OCI-M2 (cell line): Measurements from ENCODE around the gene CFAP251.

Experiments used
- DNase-seq: peaks from one replicate; lab custom pipeline; 2025; ENCODE audit not compliant: unreplicated experiment; lab: John Stamatoyannopoulos, UW

Gene CFAP251

DNA sequence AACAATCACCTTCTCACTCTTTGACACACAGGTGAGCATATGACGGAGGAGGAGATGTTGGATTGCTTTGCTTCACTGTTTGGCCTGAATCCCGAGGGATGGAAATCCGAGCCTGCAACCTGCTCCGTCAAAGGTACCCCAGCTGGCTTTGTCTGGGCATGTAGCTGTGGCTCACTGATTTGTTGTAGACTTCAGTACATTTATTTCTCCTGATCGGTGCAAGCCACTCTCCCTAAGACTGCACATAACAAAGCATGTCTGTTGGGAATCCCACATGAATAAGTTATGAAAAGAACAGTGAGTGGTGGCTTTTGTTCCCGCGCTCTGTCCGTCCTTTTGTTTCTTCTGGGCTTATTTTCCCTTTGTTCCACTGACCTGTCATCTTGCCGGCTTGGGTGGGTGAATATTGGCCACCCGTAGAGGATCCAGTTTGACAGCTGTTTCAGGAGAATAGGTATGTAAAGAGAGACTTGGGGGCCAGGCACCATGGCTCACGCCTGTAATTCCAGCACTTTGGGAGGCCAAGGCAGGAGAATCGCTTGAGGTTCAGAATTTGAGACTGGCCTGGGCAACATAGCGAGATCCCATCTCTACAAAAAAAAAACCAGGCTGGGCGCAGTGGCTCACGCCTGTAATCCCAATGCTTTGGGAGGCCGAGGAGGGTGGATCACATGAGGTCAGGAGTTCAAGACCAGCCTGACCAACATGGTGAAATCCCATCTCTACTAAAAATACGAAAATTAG lies 83.2 kb downstream of the CFAP251 start:
- DNase-seq = no peak

DNA sequence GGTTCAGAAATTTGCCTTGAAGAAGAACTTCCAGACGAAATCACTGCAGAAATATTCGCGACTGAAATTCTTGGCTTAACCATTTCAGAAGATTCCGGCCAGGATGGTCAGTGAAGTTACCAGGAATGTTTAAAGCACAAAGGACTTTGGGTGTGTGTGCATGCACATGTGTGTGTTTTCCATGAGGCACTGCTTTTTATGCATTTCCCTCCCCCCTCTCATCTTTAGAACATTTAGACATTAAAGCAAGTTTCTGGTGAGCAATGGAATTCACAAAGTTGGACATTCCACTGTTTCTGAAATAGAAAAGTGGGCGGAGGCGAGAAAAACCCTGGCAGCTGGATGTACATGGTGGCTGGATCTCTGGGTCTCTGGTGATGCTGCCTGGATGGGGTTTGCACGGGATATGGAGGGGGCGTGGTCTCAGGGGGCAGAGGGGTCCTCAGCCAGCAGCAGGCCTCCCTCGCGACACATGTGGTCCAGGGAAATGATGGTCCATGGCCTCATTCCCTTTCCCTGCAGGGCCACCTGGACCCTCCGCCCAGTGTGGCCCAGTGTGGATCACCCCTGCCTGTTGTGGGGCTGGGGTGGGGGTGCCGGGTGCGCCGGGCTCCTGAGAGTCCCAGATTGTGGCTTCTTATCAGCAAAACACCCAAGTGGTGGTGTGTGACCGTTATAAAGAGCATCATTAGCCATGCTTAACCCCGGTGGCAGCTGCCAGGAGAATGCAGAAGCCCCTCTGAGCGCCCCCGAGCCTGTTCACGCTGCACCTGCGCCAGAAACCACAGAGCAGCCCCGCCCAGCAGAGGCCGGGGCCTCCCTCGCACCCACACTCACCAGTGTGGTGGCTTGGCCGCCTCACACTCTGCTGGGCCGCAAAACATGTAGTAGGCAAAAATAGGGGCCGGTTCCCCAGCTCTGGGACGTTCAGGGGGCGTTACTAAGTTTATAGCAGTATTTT lies 85.5 kb downstream of the CFAP251 start:
- DNase-seq = no peak

DNA sequence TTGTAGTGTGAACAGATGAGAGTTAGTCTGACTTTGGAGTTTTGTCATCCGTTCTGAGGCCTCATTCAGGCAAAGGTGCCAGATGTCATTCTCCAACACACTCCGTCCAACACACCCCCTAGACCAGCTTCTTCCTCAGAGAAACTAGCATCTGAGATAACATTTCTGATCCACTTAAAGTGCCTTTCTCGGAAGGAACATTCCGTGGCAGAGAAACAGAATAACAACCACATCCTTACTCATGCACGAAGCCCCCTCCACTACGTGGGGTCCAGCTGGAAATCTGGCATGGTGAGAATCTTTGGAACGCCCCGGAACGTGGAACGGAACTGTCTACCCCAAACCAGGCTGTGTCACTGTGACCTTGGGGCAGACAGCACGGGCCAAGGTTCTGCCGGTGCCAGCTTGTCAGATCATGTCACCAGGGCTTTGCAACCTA lies 86.3 kb downstream of the CFAP251 start:
- DNase-seq = no peak

DNA sequence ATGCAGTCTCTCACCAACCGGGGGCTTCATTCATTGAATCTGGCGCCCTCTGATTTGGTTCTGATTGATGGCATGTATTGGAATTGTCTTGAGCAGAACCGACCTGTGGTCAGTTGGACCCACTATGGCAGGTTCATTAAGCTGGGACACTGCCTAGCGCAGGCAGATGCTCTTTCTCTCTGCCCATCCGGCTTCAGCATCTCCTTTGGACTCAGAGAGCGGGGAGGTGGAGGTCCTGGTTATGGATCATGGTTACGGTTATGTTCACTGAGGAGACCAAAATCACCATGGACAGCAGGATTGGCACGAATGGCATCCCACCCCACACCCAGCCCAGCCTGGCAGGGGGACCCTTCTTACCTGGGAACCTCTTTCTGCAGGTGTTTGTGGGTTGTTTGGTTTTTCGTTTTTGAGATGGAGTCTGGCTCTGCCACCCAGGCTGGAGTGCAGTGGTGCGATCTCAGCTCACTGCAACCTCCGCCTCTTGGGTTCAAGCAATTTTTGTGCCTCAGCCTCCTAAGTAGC lies 86.9 kb downstream of the CFAP251 start:
- no peak for DNase-seq

DNA sequence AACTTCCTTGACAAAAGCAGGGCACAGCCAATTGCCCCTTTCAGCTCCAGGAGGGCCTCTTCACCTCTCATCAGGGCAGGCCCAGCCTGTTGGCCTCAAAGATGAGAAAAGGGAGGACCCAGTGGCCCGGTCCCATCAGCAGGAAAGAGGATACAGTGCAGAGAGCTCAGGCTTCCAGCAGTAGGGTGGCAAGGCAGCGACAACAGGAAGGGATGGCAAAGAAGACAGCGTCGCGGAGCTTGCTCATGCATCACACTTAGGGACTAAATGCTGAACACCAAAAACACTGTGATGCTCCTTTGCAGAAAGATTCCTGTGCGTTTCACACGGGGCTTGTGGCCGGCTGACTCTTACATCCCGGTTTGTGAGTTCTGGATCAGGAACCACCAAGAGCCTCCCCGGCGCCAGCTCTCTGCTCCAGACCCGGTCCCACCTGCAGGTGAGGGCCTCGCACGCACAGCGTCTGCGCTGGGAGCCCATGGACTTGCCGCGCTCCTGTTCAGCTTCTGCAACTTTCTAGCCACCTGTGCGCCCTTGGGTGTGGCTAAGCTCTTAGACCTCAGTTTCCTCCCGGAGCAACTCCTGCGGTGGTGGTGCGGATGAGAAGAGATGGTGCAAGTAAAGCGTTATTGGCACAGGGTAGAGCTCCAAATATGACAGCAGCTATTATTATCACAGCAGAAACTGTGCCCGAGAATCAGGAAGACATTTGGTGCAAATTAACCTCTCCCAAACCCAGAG lies 88.0 kb downstream of the CFAP251 start:
- no peak for DNase-seq

DNA sequence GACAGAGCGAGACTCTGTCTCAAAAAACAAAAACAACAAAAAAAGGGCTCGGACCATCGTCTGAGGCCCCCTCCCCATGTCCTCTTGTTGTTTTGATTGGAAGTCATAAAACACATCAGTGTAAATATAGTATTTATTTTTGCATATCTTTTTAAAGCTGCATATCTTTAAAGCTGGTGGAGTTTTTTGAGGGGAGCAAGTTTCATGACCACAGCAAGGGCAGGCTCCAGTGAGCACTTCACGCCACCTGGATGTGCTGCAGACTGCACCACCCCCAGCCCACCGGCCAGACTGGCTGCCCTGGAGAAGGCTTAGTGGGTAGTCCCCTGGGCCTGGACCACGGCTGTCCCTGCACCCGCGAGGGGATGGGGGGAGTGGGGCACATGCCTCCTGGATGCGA lies 91.3 kb downstream of the CFAP251 start:
- no peak for DNase-seq

DNA sequence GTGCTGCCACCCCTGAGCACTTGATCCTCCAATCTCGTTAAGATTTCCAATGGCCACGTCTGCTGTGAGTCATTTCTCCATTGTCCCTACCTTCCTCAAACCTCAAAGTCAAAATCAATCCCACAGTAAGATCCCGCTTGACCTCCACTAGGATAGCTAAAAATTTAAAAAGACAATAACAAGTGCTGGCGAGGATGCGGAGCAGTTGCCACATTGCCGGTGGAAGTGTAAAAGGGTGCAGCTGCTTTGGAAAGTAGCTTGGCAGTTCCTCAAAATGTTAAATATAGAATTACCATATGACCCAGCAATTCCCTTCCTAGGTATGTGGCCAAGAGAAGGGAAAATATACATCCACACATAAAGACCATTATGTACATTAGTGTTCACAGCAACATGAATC lies 93.8 kb downstream of the CFAP251 start:
- DNase-seq = no peak

DNA sequence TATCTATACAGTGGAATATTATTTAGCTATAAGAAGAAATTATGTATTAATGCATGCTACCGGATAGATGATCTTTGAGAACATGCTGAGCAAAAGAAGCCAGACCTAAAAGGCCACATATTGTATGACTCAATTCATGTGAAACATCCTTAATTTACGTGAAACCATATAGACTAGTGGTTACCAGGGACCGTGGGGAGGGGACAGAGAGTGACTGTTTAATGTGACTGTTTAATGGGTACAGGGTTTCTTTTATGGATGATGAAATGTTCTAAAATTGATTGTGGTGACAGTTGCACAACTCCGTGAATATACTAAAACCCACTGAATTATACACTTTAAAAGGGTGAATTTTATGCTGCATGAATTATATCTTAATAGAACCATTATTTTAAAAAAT lies 94.7 kb downstream of the CFAP251 start:
- no peak for DNase-seq

DNA sequence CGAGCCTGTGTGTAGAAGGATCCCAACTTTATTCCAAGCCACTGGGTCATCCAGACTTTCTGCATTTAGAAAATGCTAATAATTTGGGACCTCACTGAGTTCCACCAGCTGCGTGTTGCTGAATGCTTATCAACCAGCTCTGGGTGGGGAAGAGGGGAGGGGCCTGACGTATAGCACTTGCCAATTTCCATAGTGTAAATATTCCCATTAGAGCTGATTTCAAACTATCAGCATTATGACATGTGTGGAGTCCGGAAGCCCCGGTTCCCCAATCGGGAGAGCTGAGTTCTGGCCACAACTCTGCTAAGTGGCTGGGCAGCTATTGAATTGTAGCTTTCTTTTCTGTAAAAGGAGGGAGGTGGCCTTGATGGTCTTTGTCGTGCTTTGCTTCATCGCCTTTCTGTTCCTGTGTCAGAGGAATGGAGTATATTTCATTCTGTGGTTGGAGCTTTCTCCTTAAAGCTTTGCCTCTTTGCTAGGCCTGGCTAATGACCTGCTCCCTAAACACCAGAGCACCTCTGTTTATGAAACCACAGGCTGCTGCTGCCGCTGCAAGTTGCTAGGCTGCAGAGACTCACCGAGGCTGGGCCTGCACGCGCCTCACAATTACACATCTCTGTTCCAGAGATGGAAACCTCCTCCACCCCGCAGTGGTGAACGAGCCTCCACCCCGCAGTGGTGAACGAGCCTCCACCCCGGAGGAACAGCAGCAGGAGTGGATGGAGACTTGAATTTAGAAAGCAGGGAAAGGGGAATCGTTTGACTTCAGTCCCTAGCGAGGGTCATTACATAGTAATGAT lies 95.6 kb downstream of the CFAP251 start:
- no peak for DNase-seq

DNA sequence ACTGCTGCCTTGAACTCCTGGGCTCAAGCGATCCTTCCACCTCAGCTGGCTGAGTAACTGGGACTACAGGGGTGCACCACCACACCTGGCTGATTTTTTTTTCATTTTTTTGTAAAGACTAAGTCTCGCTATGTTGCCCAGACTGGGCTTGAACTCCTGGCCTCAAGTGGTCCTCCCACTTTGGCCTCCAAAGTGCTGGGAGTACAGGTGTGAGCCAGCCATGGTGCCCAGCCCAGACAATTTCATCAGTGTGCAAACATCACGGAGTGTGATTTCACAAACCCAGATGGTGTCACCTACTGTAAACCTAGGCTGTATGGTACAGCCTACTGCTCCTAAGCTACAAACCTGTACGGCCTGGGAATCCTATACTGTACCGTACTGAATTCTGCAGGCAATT lies 96.4 kb downstream of the CFAP251 start:
- no peak for DNase-seq

DNA sequence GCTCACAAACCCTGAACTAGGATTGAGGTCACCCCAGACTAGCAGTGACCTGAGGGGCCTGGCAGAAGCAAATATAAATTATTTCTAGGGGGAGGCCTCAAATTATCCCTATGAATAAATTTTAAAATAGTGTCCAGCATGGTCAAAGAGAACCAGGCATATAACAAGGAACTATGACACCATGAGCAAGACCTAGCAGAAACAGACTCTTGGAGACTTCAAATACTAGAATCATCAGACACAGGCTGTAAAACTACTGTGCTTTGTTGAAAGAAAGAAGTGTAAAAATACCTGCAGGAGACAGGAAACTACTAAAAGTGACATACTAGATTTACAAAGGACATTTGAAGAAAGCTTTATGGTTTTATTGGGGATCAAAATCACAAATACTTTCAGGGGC lies 100.1 kb downstream of the CFAP251 start:
- no peak for DNase-seq

DNA sequence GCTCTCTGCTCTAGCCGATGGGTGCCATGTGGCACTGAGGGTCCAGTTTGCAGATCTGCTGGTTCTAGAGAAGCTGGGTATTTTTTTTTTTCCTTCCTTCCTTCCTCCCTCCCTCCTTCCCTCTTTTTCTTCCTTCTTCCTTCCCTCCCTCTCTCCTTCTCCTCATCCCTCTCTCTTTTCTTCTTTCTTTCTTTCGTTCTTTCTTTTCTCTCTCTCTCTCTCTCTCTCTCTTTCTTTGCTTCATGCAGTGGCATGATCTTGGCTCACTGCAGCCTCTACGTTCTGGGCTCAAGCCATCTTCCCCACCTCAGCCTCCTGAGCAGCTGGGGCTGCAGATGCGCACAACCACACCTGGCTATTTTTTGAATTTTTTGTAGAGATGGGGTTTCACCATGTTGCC lies 100.5 kb downstream of the CFAP251 start:
- no peak for DNase-seq

DNA sequence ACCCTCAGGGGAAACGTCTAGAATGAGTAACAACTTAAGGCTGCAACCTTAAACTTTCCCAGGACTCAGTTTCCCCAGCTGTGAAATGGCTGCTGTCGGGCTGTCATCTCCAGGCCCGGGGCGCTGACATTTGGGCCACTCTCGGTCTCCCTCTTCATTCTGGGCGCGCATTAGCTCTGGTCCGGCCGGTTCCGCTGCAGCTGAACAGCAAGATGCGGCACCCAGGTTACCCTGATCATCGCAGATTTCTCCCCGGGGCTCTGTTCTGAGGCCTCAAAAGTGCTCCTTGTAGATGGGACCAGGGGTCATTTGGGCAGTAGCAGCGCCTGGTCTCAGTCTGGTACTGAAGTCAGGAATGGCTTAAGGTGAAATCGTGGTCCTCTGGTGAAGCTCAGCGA lies 102.4 kb downstream of the CFAP251 start:
- no peak for DNase-seq

DNA sequence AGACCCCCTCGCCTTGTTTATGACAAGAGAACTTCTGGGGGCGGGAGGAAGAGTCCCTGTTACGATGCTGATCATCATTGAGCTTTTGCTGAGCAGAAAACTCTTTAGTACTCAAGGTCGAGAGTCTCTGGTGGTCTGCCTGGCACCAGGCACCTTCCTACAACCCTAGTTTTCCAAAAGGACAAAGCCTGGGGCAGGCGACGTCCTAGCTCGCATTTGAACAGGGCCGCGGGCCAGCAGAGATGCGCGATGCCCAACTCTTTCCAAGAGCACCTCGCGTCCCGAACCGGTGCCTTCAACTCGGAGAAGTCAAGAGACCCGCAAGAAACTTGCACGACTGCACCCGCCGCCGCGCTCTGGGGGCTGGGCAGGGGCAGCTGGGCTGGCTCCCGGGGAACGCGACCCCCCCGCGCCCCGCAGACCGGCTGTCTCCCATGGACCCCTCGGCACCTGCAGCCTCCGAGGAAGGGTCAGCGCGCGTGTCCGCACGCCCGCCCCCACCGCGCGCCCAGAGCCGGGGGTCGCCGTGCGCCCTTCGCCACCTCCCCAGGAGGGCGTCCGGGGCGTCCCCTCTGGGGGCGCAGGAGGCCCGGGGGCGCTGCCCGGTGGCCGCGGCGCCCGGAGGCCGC lies 102.9 kb downstream of the CFAP251 start:
- no peak for DNase-seq

DNA sequence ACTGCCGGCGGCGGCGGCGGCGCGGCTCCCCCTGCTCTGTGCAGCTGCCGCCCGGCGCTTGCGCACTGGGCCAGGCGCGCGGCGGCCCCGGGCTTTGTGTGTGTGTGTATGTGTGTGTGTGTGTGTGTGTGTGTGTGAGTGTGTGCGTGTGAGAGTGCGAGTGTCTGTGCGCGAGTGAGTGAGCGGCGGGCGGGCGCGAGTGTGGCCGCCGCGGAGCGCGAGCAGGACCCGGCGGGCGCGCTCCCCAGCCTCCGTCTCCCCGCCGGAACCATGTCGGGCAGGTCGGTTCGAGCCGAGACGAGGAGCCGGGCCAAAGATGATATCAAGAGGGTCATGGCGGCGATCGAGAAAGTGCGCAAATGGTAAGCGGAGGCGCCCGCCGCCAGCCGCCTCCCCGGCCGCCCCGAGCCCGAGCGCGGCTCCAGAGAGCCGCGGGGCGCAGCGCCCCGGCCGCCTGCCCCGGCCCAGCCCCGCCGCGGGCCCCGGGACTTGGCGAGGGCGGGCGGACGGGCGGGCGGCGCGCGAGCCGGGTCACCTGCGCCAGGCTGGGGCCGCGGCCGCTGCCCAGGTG lies 103.5 kb downstream of the CFAP251 start, which contains the start of gene BCL7A:
BCL7A (plus strand) TSS at position 63 of the 571 bp plus-strand sequence; CDS start at position 271, 208 bp downstream.
- no peak for DNase-seq

DNA sequence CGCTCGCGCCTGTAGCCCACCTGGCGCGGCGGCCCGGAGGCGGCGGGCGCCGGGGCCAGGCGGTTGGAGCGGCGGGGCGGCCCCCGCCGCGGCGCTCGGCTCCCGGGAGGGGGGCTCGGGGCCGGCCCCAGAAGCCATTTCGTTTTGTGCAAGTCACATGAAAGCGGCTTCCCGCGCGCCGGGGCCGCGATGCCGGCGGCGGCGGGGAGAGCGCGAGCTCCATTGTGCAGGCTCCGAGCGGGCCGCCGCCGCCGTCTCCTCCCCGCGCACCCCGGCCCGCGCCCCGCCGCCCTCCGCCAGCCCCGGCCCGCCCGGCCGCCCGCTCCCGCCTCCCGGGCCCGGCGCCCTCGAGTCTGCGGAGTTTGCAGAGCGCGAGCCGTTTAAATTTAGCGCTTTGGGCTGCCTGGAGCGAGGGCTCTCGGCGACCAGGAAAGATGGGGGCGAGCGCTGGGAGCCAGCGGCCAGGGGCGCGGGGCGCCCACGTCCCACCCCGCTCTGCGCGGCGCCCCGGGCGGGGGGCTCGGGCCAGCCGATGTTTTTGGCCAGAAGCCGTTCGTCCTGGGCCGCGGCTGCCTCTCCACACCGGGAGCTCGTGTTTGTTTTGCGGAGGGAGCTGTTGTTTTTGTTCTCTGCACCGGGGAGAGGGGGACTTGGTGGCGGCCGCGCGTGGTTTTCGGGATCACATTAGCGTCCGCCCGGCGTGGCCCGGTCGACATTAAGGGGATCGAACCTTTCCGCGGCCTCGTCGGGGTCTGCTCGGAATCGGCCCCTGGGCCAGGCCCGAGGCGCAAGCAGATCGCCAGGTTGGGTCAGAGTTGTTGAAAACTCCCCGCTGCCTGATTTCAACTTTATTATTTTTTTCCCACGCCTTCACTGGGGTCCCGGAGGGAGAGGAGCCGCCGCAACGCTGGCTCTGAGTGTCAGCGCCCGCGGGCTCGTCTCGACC lies 104.3 kb downstream of the CFAP251 start:
- DNase-seq = no peak

DNA sequence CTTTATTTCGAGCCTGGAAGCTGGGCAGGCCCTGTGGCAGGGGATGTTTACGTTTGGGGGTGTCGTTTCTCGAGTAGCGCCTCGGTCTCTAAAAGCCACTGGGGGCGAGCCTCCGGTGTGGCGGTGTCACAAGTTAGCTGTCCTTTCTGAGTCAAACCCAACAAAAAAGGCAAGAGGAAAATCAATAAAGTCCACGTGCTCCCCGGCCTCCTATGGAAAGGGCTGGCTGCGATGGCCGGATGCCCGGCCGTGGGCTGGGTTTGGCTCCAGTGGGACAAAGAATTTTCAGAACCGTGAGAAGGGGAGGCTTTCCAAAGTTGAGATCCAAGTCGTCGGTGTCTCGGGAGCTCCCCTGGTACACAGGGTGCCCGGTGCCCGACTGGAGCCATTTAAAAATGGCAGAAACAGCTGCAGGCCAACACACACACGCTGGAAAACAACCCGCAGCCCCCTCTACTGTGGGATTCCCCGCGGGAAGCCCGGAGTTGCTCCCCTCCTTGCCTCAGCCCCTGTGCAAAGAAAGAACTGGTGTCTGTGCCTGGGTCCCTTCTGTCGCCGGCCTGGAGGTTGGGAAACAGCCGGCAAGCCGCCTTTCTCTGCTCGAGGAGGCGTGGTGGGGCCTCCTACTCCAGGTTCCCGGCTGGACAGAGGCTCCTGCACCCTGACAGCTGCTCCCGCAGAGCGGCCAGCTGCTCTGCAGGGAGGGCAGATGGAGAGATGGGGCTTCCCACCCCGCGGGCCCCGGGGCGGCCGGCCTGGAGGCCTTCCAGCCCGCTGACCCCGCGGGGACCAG lies 105.1 kb downstream of the CFAP251 start:
- no peak for DNase-seq
